ENCODE results near the gene APOA4. TPM values are rescaled to one million over a fixed set of nuclear protein-coding genes. Genes with fewer than 3 reads are reported as not detected.

Gene APOA4
- total RNA-seq, 2 donors from 2014 or later = not detected

DNA sequence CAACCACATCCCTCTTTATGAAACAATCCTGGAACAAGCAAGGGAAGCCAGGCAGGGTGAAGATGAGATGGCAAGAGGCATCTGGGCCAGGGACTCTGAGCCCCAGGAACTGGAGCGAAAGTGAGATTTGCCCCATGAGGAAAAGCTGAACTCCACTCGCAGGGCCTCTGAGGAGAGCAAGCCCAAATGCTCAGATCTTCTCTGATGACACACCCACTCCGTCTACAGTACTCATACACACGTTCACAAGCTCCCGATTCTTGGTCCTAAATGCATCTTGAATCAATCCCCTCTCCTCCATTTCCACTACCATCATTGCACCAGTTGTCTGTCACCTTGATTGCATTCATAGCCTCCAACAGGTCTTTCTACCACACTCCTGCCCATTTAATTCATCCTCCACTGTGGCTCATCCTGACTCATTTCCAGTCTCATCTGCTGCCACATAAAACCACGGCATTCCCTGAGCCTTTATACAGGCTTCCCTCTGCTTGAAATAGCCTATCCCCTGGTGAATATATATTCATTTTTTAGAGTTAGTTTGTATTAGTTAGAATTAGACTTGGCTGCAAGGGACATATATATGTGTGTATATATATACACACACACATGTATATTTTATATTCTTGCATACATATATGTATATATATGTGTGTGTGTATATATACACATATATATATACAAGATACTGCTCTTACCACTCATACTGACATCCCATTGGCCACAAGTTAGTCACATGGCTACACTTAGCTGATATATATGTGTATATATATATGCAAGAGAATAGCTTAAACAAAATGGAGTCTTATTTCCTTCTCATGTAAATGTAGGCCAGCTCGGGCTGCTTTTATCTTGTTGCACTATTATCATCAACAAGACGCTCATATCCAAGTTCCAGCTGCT, 30.0 kb downstream of the APOA4 start:
- no peak for ATAC-seq
- no peak overlapping the region for H3K27ac Mint-ChIP-seq
- H3K4me3 Mint-ChIP-seq = no peak overlapping the region
- peaks cover 13 to 15% of the 10 kb centered on the region in 2 donors for H3K4me1 Mint-ChIP-seq (ENCODE audit: low read depth in 2 of 2)
- no peaks in the 10 kb centered on the region for H3K9me3 Mint-ChIP-seq
- no peaks in the 10 kb centered on the region for H3K27me3 Mint-ChIP-seq
- DNase-seq (ENCODE audit: low spot score) = no peak
- H3K36me3 Mint-ChIP-seq = peaks cover under 1% of the 10 kb centered on the region

DNA sequence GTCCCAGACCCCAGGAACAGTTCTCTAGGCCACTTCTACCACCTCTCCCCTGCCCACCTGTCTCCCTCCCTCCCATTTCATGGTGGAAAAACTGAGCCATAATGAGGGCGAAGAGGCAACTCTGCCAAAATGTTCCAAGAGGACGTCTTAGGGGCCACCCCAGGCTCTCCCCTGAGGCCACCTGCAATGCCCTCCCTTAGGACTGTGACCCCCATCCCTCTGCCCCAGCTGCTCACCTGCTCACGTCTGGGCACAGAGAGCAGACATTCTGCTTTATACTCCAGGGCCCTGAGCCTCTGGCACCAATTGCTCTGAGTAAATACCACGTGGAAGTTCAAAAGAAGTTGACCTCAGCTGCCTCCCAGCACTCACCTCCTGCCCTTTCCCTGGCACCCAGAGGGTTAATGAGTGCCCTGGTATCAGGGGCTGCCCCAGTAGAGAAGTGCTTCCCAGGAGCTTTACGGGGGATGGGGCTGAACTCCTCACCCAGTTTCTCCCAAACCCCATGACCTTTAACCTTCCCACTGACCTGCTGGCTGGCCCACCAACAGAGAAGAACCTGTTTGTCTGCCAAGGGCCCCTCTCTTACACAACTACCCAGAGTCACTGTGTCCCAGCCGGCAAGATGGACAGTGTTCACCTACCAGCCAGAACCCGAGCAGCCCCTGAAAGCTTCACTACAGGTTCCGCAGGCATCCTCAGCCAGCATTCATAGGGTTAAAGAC, 30.8 kb downstream of the APOA4 start:
- H3K4me3 Mint-ChIP-seq = no peak overlapping the region
- ATAC-seq (no peak), DNase-seq (ENCODE audit: low spot score) (no peak)
- peaks cover 15 to 16% of the 10 kb centered on the region in 2 donors for H3K4me1 Mint-ChIP-seq (ENCODE audit: low read depth in 2 of 2)
- H3K27ac Mint-ChIP-seq = no peak overlapping the region
- no peaks in the 10 kb centered on the region for H3K27me3 Mint-ChIP-seq
- peaks cover 4% of the 10 kb centered on the region for H3K36me3 Mint-ChIP-seq
- no peaks in the 10 kb centered on the region for H3K9me3 Mint-ChIP-seq

GRCh38 chr11:116791813-116792143, 31.3 kb downstream of the APOA4 start, which contains the start of gene APOA5:
APOA5 (minus strand) TSS chr11:116791879; CDS start chr11:116791860, 19 bp downstream.
- Mint-ChIP-seq H3K4me1 (ENCODE audit: low read depth in 2 of 2) (peaks cover 20 to 21% of the 10 kb centered on the region in 2 donors), H3K4me3 (no peak within 1 kb of the TSS), H3K9me3 (no peaks in the 10 kb centered on the region), H3K36me3 (peaks cover 10% of the 10 kb centered on the region), H3K27me3 (no peaks in the 10 kb centered on the region), H3K27ac (no peak within 1 kb of the TSS)
- no peak for ATAC-seq
- DNase-seq (ENCODE audit: low spot score) = no peak

DNA sequence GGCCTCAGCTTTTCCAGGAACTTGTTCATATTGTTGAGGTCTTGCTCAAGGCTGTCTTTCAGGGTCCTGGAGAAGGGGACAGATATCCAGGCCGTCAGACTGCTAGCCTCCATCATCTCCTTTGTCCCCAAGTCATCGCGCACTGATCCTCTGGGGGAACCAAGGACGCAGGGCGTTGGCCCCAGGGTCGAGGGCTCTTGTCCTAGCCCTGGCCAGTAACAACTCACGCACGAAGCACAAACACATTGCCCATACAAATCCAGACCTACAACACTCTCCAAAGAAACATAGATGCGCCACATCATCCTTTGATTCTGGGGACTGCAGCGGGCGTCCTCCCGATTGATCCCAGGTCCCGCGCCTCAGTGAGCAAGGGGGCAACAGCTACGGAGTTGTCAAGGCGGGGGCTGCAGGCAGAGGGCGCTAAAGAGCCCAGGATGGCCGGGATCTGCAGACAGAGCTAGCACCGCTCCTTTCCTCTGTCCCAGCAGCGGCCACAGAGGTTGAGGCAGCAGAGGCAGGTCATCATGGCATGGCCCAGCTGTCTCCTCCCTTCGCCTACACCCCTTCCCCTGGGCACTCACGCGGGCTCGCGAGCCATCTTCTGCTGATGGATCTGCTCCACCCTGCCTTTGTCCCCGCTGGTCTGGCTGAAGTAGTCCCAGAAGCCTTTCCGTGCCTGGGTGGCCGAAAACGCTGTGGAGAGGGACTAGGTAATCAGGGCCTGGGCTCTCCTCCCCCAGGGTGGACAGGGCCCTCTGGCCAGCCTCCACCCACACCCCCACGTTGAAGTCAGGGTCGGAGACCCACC, 31.9 kb downstream of the APOA4 start:
- Mint-ChIP-seq H3K9me3 (no peaks in the 10 kb centered on the region), H3K27ac (no peak overlapping the region), H3K36me3 (peaks cover 12% of the 10 kb centered on the region), H3K27me3 (no peaks in the 10 kb centered on the region), H3K4me3 (no peak overlapping the region), H3K4me1 (ENCODE audit: low read depth in 2 of 2) (peaks cover 26 to 27% of the 10 kb centered on the region in 2 donors)
- DNase-seq (ENCODE audit: low spot score) (peak; percentile 68), ATAC-seq (peak; percentile 69 to 74)

GRCh38 chr11:116790167-116791001, 32.7 kb downstream of the APOA4 start:
- ATAC-seq (no peak), DNase-seq (ENCODE audit: low spot score) (no peak)
- Mint-ChIP-seq H3K4me1 (ENCODE audit: low read depth in 2 of 2) (peaks cover 29 to 34% of the 10 kb centered on the region in 2 donors), H3K36me3 (peaks cover 18% of the 10 kb centered on the region), H3K4me3 (no peak overlapping the region), H3K27me3 (no peaks in the 10 kb centered on the region), H3K27ac (no peak overlapping the region), H3K9me3 (no peaks in the 10 kb centered on the region)

DNA sequence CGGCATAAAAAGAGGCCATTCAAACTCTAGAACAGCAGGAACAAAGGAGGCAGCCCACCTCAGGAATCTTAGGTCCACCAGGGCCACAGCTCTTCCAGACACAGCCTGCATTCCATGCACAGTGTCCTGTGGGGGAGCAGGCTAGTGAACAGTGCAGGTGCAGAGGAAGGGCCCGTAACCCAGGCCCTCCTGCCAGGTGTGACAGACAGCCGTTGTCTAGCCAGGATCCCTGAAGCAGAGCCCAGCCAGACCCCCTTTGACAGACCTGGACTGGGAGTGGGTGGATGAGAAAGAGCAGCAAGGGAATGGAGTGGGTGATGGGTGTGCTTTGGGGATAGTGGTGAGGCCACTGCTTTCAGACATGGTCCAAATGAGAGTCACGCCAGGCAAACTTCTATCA, 34.1 kb downstream of the APOA4 start:
- H3K4me3 Mint-ChIP-seq = peak overlapping the region; percentile 92
- H3K9me3 Mint-ChIP-seq = no peaks in the 10 kb centered on the region
- ATAC-seq (no peak), DNase-seq (ENCODE audit: low spot score) (no peak)
- H3K27me3 Mint-ChIP-seq = no peaks in the 10 kb centered on the region
- H3K36me3 Mint-ChIP-seq = peaks cover 32% of the 10 kb centered on the region
- H3K4me1 Mint-ChIP-seq (ENCODE audit: low read depth in 2 of 2) = peaks cover 41 to 48% of the 10 kb centered on the region in 2 donors
- H3K27ac Mint-ChIP-seq = peak overlapping the region; percentile 94 to 97

DNA sequence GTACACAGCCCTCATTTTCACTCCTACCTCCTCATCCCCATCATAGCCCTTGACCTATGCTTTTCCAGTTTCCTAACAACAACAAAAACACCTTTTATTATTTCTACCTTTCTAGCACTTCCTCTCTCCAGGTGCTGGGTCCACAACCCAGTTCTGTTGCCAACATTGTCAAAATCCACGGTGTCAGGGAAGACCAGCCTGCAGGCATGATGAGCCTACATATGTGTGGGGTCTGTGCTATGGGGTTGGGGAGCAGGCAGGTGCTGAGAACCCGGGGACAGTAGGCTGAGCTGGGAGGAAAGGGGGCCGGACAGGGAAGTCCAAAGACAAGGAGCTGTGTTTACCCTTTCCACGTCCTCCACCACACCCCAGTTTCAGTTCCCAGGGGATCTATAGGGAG, 34.6 kb downstream of the APOA4 start:
- peaks cover 33% of the 10 kb centered on the region for H3K36me3 Mint-ChIP-seq
- no peaks in the 10 kb centered on the region for H3K27me3 Mint-ChIP-seq
- ATAC-seq (no peak), DNase-seq (ENCODE audit: low spot score) (no peak)
- H3K4me1 Mint-ChIP-seq (ENCODE audit: low read depth in 2 of 2) = peaks cover 41 to 50% of the 10 kb centered on the region in 2 donors
- peak overlapping the region; percentile 92 for H3K4me3 Mint-ChIP-seq
- H3K9me3 Mint-ChIP-seq = no peaks in the 10 kb centered on the region
- peak overlapping the region; percentile 94 to 97 for H3K27ac Mint-ChIP-seq

DNA sequence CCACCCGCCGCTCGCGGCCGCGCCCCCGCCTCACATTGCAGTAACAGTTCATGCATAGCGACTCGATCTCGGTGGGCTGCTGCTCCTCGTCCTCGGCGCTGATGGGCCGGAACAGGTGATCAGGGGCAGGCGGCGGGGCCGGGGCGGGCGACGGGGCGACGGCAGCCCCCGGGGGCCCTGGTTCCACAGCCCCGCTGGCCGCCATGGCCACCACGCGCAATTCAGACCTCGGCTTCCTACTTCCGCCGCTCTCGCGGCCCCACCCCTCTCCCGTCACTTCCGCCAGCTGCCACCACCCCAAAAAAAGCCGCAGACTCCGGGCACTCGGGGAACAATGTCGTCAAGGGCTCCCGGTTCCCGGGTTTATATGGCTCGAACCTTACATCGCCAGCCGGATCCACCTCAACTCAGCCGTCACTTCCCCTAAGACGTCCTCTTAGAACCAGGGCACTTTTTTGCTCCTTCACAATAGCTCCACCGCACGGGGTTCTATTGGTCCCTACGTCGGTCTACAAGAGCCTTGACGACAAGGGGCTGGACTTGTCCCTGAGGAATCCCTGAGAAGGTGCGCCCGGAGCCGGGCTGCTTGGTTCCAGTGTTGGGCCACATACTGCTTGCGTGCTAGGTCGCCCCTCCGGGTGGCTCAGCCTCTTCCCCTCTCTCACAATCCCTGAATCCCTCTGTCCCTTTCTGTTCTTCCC, 35.2 kb downstream of the APOA4 start, which contains the start of gene ZPR1:
TSS of gene ZPR1 (minus strand) at position 238 of the 701 bp plus-strand sequence. CDS start at position 205, 33 bp downstream.
- Mint-ChIP-seq H3K4me3 (peak within 1 kb of the TSS; percentile 92), H3K27ac (peak within 1 kb of the TSS; percentile 94 to 97), H3K27me3 (no peaks in the 10 kb centered on the region), H3K36me3 (peaks cover 39% of the 10 kb centered on the region), H3K9me3 (no peaks in the 10 kb centered on the region), H3K4me1 (ENCODE audit: low read depth in 2 of 2) (peaks cover 44 to 56% of the 10 kb centered on the region in 2 donors)
- ATAC-seq = peak; percentile 89 to 93
- DNase-seq (ENCODE audit: low spot score) = peak; percentile 90

DNA sequence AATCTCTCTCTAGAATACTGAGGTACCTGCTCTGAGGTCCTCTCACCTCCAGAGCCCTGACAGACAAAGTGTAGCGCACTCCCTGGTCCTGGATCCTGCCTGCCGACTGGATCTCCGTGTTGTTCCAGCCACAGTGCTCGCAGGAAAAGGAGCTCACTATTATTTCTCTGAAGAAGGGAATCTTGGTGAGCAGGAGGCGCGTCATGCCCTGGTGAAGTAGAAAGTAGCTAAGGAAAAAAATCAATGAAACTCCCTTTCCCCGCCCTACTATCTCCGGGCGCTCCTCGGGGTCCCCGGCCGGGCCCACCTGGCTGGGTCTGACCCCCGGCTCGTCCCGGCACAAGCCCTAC, 35.7 kb downstream of the APOA4 start:
- no peak for DNase-seq (ENCODE audit: low spot score)
- Mint-ChIP-seq H3K27me3 (no peaks in the 10 kb centered on the region), H3K36me3 (peaks cover 44% of the 10 kb centered on the region), H3K9me3 (no peaks in the 10 kb centered on the region), H3K27ac (peak overlapping the region; percentile 94 to 97), H3K4me3 (peak overlapping the region; percentile 92), H3K4me1 (ENCODE audit: low read depth in 2 of 2) (peaks cover 44 to 61% of the 10 kb centered on the region in 2 donors)
- ATAC-seq = no peak

GRCh38 chr11:116786966-116787365, 36.1 kb downstream of the APOA4 start:
- Mint-ChIP-seq H3K36me3 (peaks cover 48% of the 10 kb centered on the region), H3K9me3 (no peaks in the 10 kb centered on the region), H3K4me3 (peak overlapping the region; percentile 92), H3K27me3 (no peaks in the 10 kb centered on the region), H3K4me1 (ENCODE audit: low read depth in 2 of 2) (peaks cover 47 to 65% of the 10 kb centered on the region in 2 donors), H3K27ac (peak overlapping the region; percentile 94 to 97)
- ATAC-seq = no peak
- DNase-seq (ENCODE audit: low spot score) = no peak

DNA sequence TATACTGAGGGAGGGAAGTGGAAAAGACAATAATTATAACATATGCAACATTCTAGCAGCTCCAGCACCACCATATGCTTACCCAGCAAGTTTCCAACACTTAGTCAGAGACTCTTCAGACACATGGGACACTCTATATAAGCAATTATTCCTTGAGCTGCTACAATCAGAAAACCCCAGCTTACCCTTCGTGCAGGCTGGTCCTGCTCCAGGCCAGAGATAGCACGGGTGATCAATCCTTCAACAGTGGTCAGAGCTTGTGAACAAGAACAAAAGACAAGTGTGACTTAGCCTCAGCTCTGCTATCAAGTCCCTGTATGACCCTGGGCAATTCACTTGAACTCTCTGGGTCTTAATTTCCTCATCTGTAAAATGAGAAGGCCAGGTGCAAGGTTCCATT, 36.8 kb downstream of the APOA4 start:
- ATAC-seq (no peak), DNase-seq (ENCODE audit: low spot score) (no peak)
- Mint-ChIP-seq H3K4me1 (ENCODE audit: low read depth in 2 of 2) (peaks cover 47 to 69% of the 10 kb centered on the region in 2 donors), H3K27ac (peak overlapping the region; percentile 94 to 97), H3K9me3 (no peaks in the 10 kb centered on the region), H3K4me3 (peak overlapping the region; percentile 92), H3K27me3 (no peaks in the 10 kb centered on the region), H3K36me3 (peaks cover 53% of the 10 kb centered on the region)

- peak; percentile 64 to 85 for ATAC-seq
These were observed 40.4 kb downstream of the APOA4 start for GRCh38 chr11:116782728-116783127.

More at GRCh38 chr11:116782728-116783127, 40.4 kb downstream of the APOA4 start:
- no peak for DNase-seq (ENCODE audit: low spot score)
- H3K4me1 Mint-ChIP-seq (ENCODE audit: low read depth in 2 of 2) = peaks cover 48 to 83% of the 10 kb centered on the region in 2 donors
- peak overlapping the region; percentile 67 to 85 for H3K27ac Mint-ChIP-seq
- H3K36me3 Mint-ChIP-seq = peaks cover 78% of the 10 kb centered on the region
- H3K4me3 Mint-ChIP-seq = peak overlapping the region; percentile 51
- H3K27me3 Mint-ChIP-seq = no peaks in the 10 kb centered on the region
- H3K9me3 Mint-ChIP-seq = no peaks in the 10 kb centered on the region
